Effector memory CD8-positive, alpha-beta T cell (primary cell): ENCODE results near the gene SIRT1.
"Not testable (repeated sequence)": the region's sequence is repeated elsewhere in the genome, so short reads cannot be mapped to it uniquely, and the experiment has no call there.

ENCODE experiments used
- ATAC-seq: fragments of 150-1000 bp; cut with Tn5 transposase; replicated peaks from 2 replicates; pipeline ENCODE4 v1.10.0; 2021; ENCODE audit warnings: mild to moderate bottlenecking, moderate library complexity
- DNase-seq, 3 experiments: peaks; one replicate each; pipeline ENCODE4 v3.0.0; 2021
- H3K27ac Mint-ChIP-seq, 2 donors: one replicate each; pipeline ENCODE4 v1.8.0; 2022; ENCODE audit warnings: mild to moderate bottlenecking in 2 of 2, mixed read lengths in 2 of 2, moderate library complexity in 2 of 2
- H3K27me3 Mint-ChIP-seq, 2 donors: one replicate each; pipeline ENCODE4 v1.8.0; 2022; ENCODE audit warnings: mixed read lengths in 2 of 2
- H3K36me3 Mint-ChIP-seq: one replicate; pipeline ENCODE4 v1.8.0; 2022; ENCODE audit warnings: mild to moderate bottlenecking, moderate library complexity, mixed read lengths; ENCODE audit not compliant: insufficient read depth
- H3K4me1 Mint-ChIP-seq, 2 donors: one replicate each; pipeline ENCODE4 v1.8.0; 2022; ENCODE audit warnings: low read depth in 2 of 2, mixed read lengths in 2 of 2
- H3K4me3 Mint-ChIP-seq, 2 donors: one replicate each; pipeline ENCODE4 v1.8.0; 2022; ENCODE audit warnings: mild to moderate bottlenecking in 2 of 2, mixed read lengths in 2 of 2, moderate library complexity in 2 of 2
- H3K9me3 Mint-ChIP-seq, 2 donors: one replicate each; pipeline ENCODE4 v1.8.0; 2022; ENCODE audit warnings: mixed read lengths in 2 of 2

SIRT1 gene

DNA sequence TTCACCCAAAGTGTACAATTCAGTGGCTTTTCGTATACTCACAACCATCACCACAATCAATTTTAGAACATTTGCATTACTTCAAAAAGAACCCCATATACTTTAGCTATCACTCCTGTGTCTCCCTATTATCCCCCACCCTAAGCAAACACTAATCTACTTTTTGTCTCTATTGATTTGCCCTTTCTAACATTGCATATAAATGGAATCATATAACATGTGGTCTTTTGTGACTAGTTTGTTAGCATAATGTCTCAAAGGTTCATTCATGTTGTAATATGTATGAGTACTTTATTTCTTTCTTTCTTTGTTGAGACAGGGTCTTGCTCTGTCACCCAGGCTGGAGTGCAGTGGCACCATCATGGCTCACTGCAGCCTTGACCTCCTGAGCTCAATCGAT, 25.5 kb upstream of the SIRT1 start:
- Mint-ChIP-seq H3K27me3 (no peaks in the 10 kb centered on the region), H3K4me1 (peaks cover 0 to 6% of the 10 kb centered on the region in 2 donors), H3K27ac (no peak overlapping the region), H3K36me3 (peaks cover 4% of the 10 kb centered on the region), H3K4me3 (no peak overlapping the region), H3K9me3 (no peaks in the 10 kb centered on the region)
- ATAC-seq = no peak
- DNase-seq = no peak

GRCh38 chr10:67861750-67862432, 22.6 kb upstream of the SIRT1 start:
- no peak for DNase-seq
- Mint-ChIP-seq H3K36me3 (peaks cover 3% of the 10 kb centered on the region), H3K27ac (no peak overlapping the region), H3K4me1 (peaks cover 0 to 2% of the 10 kb centered on the region in 2 donors), H3K9me3 (no peaks in the 10 kb centered on the region), H3K27me3 (no peaks in the 10 kb centered on the region), H3K4me3 (no peak overlapping the region)
- no peak for ATAC-seq

GRCh38 chr10:67863094-67863493, 21.4 kb upstream of the SIRT1 start:
- peaks cover 0 to 2% of the 10 kb centered on the region in 2 donors for H3K4me1 Mint-ChIP-seq
- H3K27me3 Mint-ChIP-seq = no peaks in the 10 kb centered on the region
- no peaks in the 10 kb centered on the region for H3K9me3 Mint-ChIP-seq
- DNase-seq = no peak
- H3K4me3 Mint-ChIP-seq = no peak overlapping the region
- no peak overlapping the region for H3K27ac Mint-ChIP-seq
- no peaks in the 10 kb centered on the region for H3K36me3 Mint-ChIP-seq
- no peak for ATAC-seq

DNA sequence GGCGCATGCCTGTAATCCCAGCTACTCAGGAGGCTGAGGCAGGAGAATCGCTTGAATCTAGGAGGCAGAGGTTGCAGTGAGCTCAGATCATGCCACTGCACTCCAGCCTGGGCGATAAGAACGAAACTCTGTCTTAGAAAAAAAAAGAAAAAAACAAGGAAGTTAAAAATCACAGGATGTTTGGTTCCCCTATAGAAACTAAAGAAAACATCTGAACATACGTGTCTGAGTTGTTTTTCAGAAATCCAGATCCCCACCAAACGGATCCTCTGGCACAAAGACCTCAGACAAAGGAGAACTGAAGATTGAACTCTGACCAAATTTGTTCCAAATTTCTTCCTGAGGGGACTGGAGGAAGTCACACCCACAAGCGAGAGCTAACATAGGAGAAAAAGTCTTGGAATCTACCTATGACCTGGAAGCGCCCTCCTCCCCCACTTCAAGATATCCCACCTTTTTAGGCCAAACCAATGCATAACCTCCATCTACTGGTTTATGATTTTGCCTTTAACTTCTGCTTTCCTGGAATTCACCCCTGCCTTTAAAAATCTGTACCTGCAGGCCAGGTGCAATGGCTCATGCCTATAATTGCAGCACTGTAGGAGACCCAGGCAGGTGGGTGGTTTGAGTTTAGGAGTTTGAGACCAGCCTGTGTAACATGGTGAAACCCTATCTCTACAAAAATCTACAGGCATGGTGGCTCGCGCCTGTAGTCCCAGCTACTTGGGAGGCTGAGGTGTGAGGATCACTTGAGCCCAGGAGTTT, 19.7 kb upstream of the SIRT1 start:
- Mint-ChIP-seq H3K9me3 (no peaks in the 10 kb centered on the region), H3K36me3 (no peaks in the 10 kb centered on the region), H3K27ac (no peak overlapping the region), H3K27me3 (no peaks in the 10 kb centered on the region), H3K4me3 (no peak overlapping the region), H3K4me1 (peaks cover 0 to 2% of the 10 kb centered on the region in 2 donors)
- DNase-seq (no peak), ATAC-seq (no peak)

GRCh38 chr10:67868132-67868531, 16.3 kb upstream of the SIRT1 start:
- Mint-ChIP-seq H3K36me3 (no peaks in the 10 kb centered on the region), H3K27me3 (no peaks in the 10 kb centered on the region), H3K27ac (no peak overlapping the region), H3K4me3 (no peak overlapping the region), H3K4me1 (peaks cover 0 to 2% of the 10 kb centered on the region in 2 donors), H3K9me3 (no peaks in the 10 kb centered on the region)
- no peak for ATAC-seq
- DNase-seq = no peak

DNA sequence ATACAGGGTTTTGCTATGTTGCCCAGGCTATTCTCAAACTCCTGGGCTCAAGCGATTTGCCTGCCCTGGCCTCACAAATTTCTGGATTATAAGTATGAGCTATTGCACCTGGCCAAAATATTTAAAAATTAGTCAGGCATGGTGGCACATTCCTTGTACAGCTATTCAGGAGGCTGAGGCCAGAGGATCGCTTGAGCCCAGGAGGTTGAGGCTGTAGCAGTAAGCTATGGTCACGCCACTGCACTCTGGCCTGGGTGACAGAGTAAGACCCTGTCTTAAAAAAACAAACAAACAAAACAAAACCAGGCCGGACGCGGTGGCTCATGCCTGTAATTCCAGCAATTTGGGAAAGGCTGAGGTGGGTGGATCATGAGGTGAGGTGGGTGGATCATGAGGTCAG, 14.5 kb upstream of the SIRT1 start:
- DNase-seq (no peak), ATAC-seq (no peak)
- Mint-ChIP-seq H3K4me3 (no peak overlapping the region), H3K36me3 (no peaks in the 10 kb centered on the region), H3K9me3 (no peaks in the 10 kb centered on the region), H3K27me3 (no peaks in the 10 kb centered on the region), H3K4me1 (no peaks in the 10 kb centered on the region), H3K27ac (no peak overlapping the region)

- DNase-seq = no peak
- no peaks in the 10 kb centered on the region for H3K27me3 Mint-ChIP-seq
- peaks cover 2% of the 10 kb centered on the region for H3K36me3 Mint-ChIP-seq
- H3K9me3 Mint-ChIP-seq = no peaks in the 10 kb centered on the region
- ATAC-seq = no peak
- no peak overlapping the region for H3K27ac Mint-ChIP-seq
- H3K4me3 Mint-ChIP-seq = no peak overlapping the region
- no peaks in the 10 kb centered on the region for H3K4me1 Mint-ChIP-seq
Observed at GRCh38 chr10:67875340-67876238, 8.9 kb upstream of the SIRT1 start.

- H3K27ac Mint-ChIP-seq, H3K36me3 Mint-ChIP-seq, DNase-seq, ATAC-seq, H3K27me3 Mint-ChIP-seq, H3K9me3 Mint-ChIP-seq, H3K4me3 Mint-ChIP-seq, H3K4me1 Mint-ChIP-seq: not testable (repeated sequence)
Observed at GRCh38 chr10:67877421-67877820, 7.0 kb upstream of the SIRT1 start.

GRCh38 chr10:67878133-67878532, 6.3 kb upstream of the SIRT1 start:
- no peak for ATAC-seq

DNA sequence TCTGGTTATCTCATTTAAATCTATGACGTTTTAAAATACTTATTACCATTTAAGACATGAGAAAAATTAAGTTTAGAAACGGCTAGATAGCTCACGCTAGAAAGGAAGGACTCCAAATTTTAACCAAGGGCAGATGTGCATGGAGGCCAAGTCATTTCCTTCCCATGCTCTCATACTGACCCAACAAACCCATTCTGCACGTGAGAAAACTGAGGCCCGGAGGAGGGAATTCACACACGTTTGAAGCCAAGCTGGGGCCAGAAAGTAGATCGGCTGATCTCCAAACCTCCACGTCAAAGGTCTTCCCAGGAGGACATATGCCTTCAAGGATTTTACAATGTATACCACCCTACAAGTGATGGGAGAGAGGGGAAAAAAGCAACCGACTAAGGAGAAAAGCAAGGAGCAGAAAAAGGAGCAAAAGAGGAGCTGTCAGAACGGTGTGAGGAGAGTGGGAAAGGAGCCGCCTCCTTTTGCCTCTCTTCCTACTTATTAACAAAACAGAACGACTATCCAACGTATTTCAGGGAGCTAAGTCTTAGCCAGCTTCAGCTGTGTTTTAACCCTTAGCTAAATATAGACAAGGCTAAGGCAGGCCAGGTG, 645 bp upstream of the SIRT1 start:
- Mint-ChIP-seq H3K27me3 (no peaks in the 10 kb centered on the region), H3K4me1 (peaks cover 15 to 26% of the 10 kb centered on the region in 2 donors), H3K27ac (peak overlapping the region; percentile 97), H3K9me3 (no peaks in the 10 kb centered on the region), H3K36me3 (peaks cover 50% of the 10 kb centered on the region), H3K4me3 (peak overlapping the region; percentile 89 to 97)
- DNase-seq (peak in 1 of 3 experiments; percentile 5), ATAC-seq (no peak)

More at GRCh38 chr10:67878133-67878532, 6.3 kb upstream of the SIRT1 start:
- H3K9me3 Mint-ChIP-seq = no peaks in the 10 kb centered on the region
- H3K4me3 Mint-ChIP-seq = no peak overlapping the region
- peaks cover 2% of the 10 kb centered on the region for H3K36me3 Mint-ChIP-seq
- DNase-seq = no peak
- H3K27ac Mint-ChIP-seq = no peak overlapping the region
- H3K27me3 Mint-ChIP-seq = no peaks in the 10 kb centered on the region
- no peaks in the 10 kb centered on the region for H3K4me1 Mint-ChIP-seq

DNA sequence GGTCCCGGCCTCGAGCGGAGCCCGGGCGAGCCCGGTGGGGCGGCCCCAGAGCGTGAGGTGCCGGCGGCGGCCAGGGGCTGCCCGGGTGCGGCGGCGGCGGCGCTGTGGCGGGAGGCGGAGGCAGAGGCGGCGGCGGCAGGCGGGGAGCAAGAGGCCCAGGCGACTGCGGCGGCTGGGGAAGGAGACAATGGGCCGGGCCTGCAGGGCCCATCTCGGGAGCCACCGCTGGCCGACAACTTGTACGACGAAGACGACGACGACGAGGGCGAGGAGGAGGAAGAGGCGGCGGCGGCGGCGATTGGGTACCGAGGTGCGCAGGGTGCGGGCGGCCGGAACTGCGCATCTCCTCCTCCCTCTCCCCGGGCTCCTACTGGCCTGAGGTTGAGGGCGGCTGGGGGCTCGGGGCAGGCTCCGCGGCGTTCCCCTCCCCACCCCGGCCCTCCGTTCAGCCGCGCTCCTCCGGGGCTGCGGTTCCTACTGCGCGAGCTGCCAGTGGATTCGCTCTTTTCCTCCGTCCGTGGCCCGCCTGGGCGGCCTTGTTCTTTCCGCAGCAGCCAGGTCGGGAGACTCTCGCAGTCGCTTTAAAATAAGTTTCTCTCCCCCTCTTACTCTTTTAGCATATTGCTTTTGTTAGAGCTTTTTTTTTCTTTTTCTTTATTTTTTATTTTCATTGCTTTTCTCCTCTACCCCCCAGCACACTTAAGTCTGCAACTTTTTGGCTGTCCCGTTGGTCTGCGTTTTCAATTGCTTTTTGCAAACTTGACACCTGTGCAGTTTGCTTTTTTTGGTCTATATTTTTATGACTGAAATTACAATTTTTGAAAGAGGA, 600 bp downstream of the SIRT1 start:
- Mint-ChIP-seq H3K4me1 (peaks cover 15 to 32% of the 10 kb centered on the region in 2 donors), H3K27ac (peak overlapping the region; percentile 97), H3K9me3 (no peaks in the 10 kb centered on the region), H3K27me3 (no peaks in the 10 kb centered on the region), H3K4me3 (peak overlapping the region; percentile 89 to 97), H3K36me3 (peaks cover 62% of the 10 kb centered on the region)
- peak; percentile 66 for ATAC-seq
- peak; percentile 65 to 69 (median 69) for DNase-seq

GRCh38 chr10:67893637-67894036, 9.2 kb downstream of the SIRT1 start:
- no peaks in the 10 kb centered on the region for H3K27me3 Mint-ChIP-seq
- H3K4me3 Mint-ChIP-seq = no peak overlapping the region
- no peak for DNase-seq
- peaks cover 5 to 18% of the 10 kb centered on the region in 2 donors for H3K4me1 Mint-ChIP-seq
- peak overlapping the region in 1 of 2 donors; percentile 35 for H3K27ac Mint-ChIP-seq
- no peak for ATAC-seq
- peaks cover 87% of the 10 kb centered on the region for H3K36me3 Mint-ChIP-seq
- no peaks in the 10 kb centered on the region for H3K9me3 Mint-ChIP-seq
